GM12875 (cell line): Measurements from ENCODE around the gene HES2.
"Not testable (repeated sequence)": the region's sequence is repeated elsewhere in the genome, so short reads cannot be mapped to it uniquely, and the experiment has no call there.

ENCODE experiments used
- H3K4me3 ChIP-seq: one replicate; pipeline ENCODE4 v1.5.1; 2011; ENCODE audit warnings: low read depth, low read length, control low read depth
- TF ChIP-seq, protein P1 (sequence below): IDR thresholded peaks from 2 replicates; pipeline ENCODE4 v1.5.1; 2011; ENCODE audit warnings: low read depth, mild to moderate bottlenecking, control low read depth, inconsistent platforms, low read length, moderate library complexity, borderline replicate concordance; ENCODE audit not compliant: insufficient read depth

The HES2 gene

DNA sequence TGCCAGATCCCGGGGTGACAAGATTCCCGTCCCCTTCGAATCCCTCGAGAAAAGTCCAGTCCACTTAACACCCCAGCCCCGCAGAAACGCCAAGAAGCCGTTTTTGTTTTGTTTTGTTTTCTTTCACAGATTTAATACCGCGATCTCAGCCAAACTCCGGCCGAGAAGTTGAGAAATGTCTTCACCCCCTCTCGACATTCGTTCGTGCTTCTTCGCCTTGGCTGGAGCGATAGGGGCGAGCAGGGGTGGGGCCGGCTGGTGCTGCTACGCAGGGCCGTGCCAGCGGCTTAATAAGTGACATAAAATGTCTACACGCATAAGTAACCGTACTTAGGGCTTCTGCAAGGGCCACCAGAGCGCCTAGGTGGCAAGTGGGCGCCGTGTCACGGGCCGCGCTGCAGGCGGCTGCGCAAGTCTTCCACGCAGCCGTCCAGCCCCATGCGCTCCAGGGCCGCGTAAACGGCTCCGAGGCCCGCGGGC, 41.4 kb upstream of the HES2 start:
- TF ChIP-seq, protein P1, sequence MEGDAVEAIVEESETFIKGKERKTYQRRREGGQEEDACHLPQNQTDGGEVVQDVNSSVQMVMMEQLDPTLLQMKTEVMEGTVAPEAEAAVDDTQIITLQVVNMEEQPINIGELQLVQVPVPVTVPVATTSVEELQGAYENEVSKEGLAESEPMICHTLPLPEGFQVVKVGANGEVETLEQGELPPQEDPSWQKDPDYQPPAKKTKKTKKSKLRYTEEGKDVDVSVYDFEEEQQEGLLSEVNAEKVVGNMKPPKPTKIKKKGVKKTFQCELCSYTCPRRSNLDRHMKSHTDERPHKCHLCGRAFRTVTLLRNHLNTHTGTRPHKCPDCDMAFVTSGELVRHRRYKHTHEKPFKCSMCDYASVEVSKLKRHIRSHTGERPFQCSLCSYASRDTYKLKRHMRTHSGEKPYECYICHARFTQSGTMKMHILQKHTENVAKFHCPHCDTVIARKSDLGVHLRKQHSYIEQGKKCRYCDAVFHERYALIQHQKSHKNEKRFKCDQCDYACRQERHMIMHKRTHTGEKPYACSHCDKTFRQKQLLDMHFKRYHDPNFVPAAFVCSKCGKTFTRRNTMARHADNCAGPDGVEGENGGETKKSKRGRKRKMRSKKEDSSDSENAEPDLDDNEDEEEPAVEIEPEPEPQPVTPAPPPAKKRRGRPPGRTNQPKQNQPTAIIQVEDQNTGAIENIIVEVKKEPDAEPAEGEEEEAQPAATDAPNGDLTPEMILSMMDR: no peak
- no peak overlapping the region for H3K4me3 ChIP-seq

DNA sequence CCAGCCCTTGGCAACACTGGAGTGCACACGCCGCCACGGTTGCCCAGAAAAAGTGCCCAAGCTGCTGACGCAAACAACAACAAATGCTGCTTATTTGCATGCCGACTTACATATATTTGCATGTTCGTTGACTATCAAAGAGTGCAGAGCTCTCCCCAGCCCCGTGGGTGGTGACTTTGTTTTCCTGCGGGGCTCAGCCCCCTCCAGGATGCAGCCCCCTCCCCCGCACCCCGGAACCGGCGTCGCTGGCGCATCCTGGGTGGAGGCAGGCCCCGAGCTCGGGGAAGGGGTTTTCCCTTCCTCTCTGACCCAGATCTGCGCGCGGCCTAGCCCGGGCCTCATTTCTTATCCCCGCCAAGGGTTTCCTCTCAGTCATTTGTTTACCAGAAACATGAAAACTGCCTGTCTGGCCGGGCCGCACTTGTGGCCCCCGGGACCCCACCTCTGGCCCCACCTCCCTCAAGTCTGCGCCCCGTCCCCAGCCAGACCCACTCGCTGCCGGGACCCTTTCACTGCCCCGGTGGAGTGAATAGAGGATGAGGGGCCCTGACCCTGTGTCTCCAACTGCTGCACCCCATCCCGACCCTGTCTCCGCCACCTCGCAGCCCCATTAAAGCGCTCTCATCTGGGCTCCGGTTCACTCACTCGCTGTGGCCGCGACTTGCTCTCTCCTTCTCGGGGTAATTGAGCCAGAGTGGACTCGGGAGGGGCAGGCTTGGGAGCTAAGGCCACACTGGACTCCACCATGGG, 40.8 kb upstream of the HES2 start:
- peak overlapping the region; percentile 5 for H3K4me3 ChIP-seq
- TF ChIP-seq, protein P1: no peak

DNA sequence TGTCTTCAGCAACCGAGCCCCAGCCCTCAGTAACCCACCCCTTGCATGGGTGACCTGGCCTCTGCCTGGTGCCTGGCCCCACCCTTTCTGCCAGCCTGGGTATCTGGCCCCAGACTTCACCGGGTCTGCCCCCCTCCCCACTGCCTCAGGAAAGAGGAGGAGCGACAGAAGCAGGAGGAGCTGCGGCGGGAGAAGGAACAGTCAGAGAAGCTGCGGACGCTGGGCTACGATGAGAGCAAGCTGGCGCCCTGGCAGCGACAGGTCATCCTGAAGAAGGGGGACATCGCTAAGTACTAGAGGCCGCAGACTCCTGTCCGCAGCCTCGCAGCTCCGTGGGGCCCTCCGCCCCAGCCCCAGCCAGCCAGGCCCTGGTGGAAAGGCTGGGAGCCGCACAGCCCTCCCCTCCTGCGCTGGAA, 40.1 kb upstream of the HES2 start:
- TF ChIP-seq, protein P1: no peak
- no peak overlapping the region for H3K4me3 ChIP-seq

DNA sequence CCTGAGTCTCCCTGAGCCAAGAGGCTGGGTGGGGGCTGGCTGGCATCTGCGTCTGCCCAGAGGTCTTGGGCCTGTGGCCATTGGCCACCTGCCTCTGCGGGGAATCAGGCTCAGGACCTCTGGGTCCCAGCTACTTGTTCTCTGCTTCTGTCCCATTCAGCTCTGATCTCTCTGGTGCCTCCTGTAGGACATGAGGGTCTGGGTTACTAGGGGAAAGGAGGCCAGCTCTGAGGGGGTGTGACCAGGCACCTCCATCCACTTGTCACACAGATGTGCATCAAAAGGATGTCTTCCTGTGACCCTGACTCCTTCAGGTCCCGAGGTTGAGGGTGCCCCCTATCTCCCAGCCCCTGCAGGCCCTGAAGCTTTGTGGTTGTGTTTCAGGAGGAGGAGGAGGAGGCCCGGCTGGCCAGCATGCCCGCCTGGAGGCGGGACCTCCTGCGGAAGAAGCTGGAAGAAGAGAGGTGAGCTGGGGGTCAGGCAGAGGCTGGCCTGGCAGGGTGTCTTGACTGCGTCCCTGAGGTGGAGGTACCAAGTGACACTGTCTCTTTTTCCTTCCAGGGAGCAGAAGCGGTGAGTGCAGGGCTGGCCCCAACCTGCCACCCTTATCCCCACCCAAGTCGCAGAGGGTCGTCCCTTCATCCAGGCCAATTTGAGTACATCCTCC, 37.2 kb upstream of the HES2 start:
- TF ChIP-seq, protein P1: no peak
- no peak overlapping the region for H3K4me3 ChIP-seq

DNA sequence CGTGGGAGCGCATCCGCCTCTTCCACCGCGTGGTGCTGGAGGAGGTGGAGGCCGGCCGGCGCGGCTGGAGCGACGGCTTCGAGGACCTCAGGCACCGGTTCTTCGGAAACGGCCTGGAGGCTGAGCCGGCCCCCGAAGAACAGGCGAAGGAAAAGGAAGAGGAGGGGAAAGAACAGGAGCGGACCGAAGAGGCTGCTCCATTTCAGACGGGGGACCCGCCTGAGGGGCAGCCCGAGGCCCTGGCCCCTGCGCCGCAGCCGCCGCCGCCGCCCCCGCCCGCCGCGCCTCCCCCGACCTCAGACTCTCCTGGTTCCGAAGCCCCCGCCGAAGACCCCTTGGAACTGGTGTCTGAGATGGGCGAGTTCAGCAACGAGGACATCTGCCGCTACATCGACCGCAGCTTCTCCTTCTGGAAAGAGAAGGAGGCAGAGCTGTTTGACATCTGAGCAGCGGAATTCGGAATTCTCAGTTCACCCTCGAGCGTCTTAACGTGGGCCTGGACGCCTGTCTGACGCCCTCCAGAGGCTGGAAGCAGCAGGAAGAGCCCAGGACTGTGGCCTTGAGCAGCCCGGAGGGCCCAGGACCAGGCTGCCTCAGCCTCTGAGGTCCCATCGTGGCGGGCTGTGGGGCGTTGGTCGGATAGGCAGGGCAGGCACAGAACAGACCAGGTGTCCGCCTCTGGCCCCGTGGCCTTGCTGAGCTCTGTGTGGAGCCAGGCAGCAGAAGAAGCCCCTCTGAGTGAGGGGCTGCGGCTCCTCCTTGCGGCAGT, 36.2 kb upstream of the HES2 start:
- H3K4me3 ChIP-seq: not testable (repeated sequence)

DNA sequence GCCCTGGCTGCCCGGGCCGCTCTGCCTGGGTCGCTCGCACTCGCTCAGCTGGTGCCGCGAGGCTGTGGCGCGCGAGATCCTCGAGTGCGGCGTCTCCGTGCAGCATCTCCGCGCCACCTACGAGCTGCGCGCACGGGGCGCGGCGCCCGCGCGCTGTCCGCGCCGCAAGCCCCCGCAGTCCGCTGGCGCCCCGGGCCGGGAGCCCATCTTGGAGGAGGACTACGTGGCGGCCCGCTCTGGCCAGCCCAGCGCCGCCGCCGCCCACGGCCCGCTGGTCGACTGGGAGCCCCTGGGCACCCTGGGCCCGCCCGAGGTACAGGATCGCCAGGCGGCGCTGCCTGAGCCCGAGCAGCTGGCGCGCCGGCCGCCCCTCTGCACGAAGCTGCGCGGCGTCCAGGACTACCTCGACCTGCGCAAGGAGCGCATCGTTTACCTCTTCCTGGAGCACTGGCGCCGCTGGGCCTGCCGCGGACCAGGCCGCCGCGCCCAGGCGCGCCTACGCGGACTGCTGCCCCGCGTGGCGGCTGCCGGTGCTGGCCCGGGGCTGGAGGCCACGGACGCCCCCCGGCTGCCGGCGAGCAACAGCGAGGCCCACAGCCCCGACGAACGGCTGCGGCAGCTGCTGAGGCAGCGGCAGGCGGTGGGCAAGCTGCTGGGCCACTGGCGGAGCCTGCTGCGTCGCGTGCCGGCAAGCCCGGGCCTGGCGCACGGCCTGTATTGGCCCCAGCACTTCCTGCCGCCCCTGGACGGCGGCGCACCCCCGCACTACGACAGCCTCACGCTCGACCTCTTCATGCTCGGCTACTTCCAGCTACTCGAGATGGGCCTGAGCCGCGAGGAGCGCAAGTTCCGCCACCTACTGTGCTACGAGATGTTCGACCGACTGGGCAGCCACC, 35.4 kb upstream of the HES2 start:
- TF ChIP-seq, protein P1: no peak
- H3K4me3 ChIP-seq: no peak overlapping the region

DNA sequence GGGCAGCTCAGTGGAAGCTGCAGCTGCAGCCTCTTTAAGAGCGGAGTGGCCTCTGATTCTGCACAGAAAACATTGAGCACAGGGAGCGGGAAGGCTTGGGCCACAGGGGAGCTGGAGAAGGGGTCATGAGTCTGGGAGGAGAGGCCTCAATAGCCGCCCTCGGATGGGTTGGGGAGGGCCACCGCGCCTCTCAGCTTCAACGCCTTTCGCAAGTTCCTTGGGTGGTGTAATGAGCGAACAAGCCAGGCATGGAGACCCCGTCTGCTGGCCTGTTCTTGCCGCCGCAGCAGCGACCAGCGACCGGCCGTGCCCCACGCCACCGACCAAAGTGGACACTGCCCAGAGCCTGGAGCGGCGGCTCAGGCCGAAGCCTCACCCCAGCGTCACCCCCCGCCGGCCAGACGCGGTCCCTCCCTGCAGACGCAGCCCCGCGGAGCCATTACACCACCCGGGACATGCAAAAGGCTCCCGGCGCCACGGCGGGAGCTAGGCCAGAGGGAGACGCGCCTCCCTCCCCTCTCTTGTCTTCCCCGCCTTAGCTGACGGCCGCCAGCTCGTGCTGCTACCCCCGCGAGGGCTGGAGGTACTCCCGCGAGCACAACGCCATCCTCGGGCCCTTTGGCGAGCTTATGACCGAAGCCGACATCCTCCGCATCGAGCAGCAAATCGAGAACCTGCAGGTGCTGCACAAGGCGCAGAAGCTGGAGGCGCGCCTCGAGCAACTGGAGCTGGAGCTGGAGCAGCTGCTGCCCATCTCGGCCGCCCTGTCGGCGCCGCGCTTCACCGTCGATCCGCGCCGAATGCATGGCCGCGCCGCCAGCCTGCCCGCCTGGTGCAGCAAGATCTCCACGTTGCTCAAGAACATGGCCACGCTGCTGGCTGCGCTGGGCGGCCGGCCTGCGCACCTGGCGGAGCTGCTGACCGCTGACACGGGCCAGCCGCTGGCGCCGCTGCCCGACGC, 34.5 kb upstream of the HES2 start:
- H3K4me3 ChIP-seq: not testable (repeated sequence)
